ENCODE measurements around the gene SLIT1.
A peak's percentile ranks its signal among the peaks of the same experiment; 100 is the strongest.
"Not testable (repeated sequence)": the region's sequence is repeated elsewhere in the genome, so short reads cannot be mapped to it uniquely, and the experiment has no call there.

The SLIT1 gene

GRCh38 chr10:97039538-97040247, 146.1 kb downstream of the SLIT1 start:
- no peak for DNase-seq

- no peak for DNase-seq
These were observed 147.1 kb downstream of the SLIT1 start for GRCh38 chr10:97038688-97039087.

- DNase-seq, result peak; percentile 58
These were observed 148.1 kb downstream of the SLIT1 start for GRCh38 chr10:97037365-97038361.

- DNase-seq, result no peak
These were observed 150.6 kb downstream of the SLIT1 start for GRCh38 chr10:97034958-97035769.

GRCh38 chr10:97034301-97034700, 151.5 kb downstream of the SLIT1 start:
- no peak for DNase-seq

GRCh38 chr10:97033841-97034240, 151.9 kb downstream of the SLIT1 start:
- not testable (repeated sequence) for DNase-seq

GRCh38 chr10:97032624-97033023, 153.1 kb downstream of the SLIT1 start:
- no peak for DNase-seq

- DNase-seq, result no peak
These were observed 154.3 kb downstream of the SLIT1 start for GRCh38 chr10:97031459-97031858.

GRCh38 chr10:97030894-97031293, 154.9 kb downstream of the SLIT1 start:
- no peak for DNase-seq

GRCh38 chr10:97029271-97029670, 156.5 kb downstream of the SLIT1 start:
- DNase-seq, result no peak

GRCh38 chr10:97028832-97029178, 157.0 kb downstream of the SLIT1 start:
- DNase-seq, result no peak

GRCh38 chr10:97028126-97028831, 157.5 kb downstream of the SLIT1 start:
- DNase-seq, result no peak

- peak; percentile 41 for DNase-seq
These were observed 160.0 kb downstream of the SLIT1 start for GRCh38 chr10:97025613-97026242.

- no peak for DNase-seq
These were observed 161.3 kb downstream of the SLIT1 start for GRCh38 chr10:97024168-97025073.

GRCh38 chr10:97023401-97024167, 162.2 kb downstream of the SLIT1 start:
- DNase-seq, result no peak

GRCh38 chr10:97022616-97023015, 163.1 kb downstream of the SLIT1 start:
- no peak for DNase-seq

GRCh38 chr10:97020452-97021400, 165.0 kb downstream of the SLIT1 start:
- DNase-seq, result no peak

GRCh38 chr10:97019213-97019844, 166.4 kb downstream of the SLIT1 start:
- DNase-seq, result no peak
